ENCODE measurements around the gene MRPL49. TPM values are rescaled to one million over a fixed set of nuclear protein-coding genes. Genes with fewer than 3 reads are reported as not detected.

Gene MRPL49
- total RNA-seq, 1 experiment from 2014 or later, result 73.4 TPM

DNA sequence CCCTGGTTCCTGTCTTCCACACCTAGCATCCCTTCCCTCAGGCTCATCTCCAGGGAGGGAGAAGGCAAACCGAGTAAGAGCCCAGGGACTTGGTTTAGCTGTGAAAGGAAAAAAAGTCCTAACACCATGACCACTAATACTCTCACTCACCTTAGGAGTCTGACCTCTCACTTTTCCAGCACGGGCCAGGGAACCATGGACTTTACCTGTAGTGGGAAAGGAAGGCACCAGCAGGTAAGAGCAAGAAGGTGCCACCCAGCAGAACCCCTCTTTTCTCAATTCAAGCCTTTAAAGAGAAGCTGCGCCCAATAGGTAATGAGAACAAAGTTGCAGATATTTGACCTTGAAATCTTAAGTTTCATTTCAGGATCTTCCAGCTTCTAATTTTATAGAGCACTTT, 1.3 kb upstream of the MRPL49 start:
- Histone ChIP-seq H3K9me3 (ENCODE audit: control insufficient read depth, low read depth, low read length) (no peaks in the 10 kb centered on the region), H3K4me1 (ENCODE audit: insufficient read depth, low read length) (no peaks in the 10 kb centered on the region), H4K5ac (ENCODE audit: insufficient read length, low read depth, low read length) (no peak overlapping the region), H3K79me2 (ENCODE audit: insufficient read depth, low read length) (peaks cover 9% of the 10 kb centered on the region; the same call in 1 of the 2 replicates), H4K91ac (ENCODE audit: insufficient read length, low read depth, low read length) (no peak overlapping the region), H3K14ac (ENCODE audit: insufficient read depth, low read length) (no peak overlapping the region), H3K79me1 (ENCODE audit: insufficient read depth, low read depth, low read length, poor library complexity, severe bottlenecking) (peaks cover 5% of the 10 kb centered on the region), H3K4me2 (ENCODE audit: insufficient read depth, insufficient read length, low read length) (peak overlapping the region; percentile 81), H3K9ac (ENCODE audit: extremely low read depth, insufficient read length, low read length) (no peak overlapping the region), H3K56ac (ENCODE audit: insufficient read length, low read depth, low read length) (no peak overlapping the region), H2AFZ (ENCODE audit: low read length) (no peak overlapping the region), H2BK12ac (ENCODE audit: insufficient read length, low read depth, low read length) (no peak overlapping the region), H2AK5ac (ENCODE audit: insufficient read length, low read length) (no peak overlapping the region), H3K23ac (ENCODE audit: insufficient read length, low read depth, low read length) (no peak overlapping the region), H2BK120ac (ENCODE audit: low read depth, low read length, poor library complexity, severe bottlenecking) (no peak overlapping the region), H3K18ac (ENCODE audit: insufficient read length, low read depth, low read length) (no peak overlapping the region), H2BK5ac (ENCODE audit: insufficient read length, low read length) (no peak overlapping the region), H3K23me2 (ENCODE audit: insufficient read length, low read depth, low read length, poor library complexity, severe bottlenecking) (peaks cover 12% of the 10 kb centered on the region), H4K8ac (replicated peaks; ENCODE audit: insufficient read length, low read depth, low read length) (no peak overlapping the region), H3K4ac (ENCODE audit: low read depth, low read length) (no peak overlapping the region), H3T11ph (ENCODE audit: low read length) (no peak overlapping the region), H2BK15ac (ENCODE audit: low read depth, low read length) (no peak overlapping the region), H3K27me3 (ENCODE audit: insufficient read depth, low read length) (no peaks in the 10 kb centered on the region), H3K27ac (ENCODE audit: insufficient read length, low read depth, low read length) (no peak overlapping the region), H4K20me1 (ENCODE audit: control insufficient read depth, insufficient read depth, insufficient read length) (no peaks in the 10 kb centered on the region), H2BK20ac (ENCODE audit: low read depth, low read length, poor library complexity, severe bottlenecking) (no peak overlapping the region)
- DNase-seq, result no peak
- Mint-ChIP-seq H3K27me3 (ENCODE audit: low read depth) (peaks cover 1% of the 10 kb centered on the region; the same call in 1 of the 2 replicates), H3K9me3 (no peaks in the 10 kb centered on the region), H3K4me1 (peaks cover 6 to 21% of the 10 kb centered on the region in 2 experiments), H3K36me3 (ENCODE audit: insufficient read depth in 1 of 3, low read depth in 3 of 3) (peaks cover 35 to 71% (median 60%) of the 10 kb centered on the region in 3 experiments), H3K27ac (peak overlapping the region; percentile 99 to 100 (median 100); a peak in 6 of 7 replicates), H3K4me3 (peak overlapping the region; percentile 100)
- TF ChIP-seq, protein P1, sequence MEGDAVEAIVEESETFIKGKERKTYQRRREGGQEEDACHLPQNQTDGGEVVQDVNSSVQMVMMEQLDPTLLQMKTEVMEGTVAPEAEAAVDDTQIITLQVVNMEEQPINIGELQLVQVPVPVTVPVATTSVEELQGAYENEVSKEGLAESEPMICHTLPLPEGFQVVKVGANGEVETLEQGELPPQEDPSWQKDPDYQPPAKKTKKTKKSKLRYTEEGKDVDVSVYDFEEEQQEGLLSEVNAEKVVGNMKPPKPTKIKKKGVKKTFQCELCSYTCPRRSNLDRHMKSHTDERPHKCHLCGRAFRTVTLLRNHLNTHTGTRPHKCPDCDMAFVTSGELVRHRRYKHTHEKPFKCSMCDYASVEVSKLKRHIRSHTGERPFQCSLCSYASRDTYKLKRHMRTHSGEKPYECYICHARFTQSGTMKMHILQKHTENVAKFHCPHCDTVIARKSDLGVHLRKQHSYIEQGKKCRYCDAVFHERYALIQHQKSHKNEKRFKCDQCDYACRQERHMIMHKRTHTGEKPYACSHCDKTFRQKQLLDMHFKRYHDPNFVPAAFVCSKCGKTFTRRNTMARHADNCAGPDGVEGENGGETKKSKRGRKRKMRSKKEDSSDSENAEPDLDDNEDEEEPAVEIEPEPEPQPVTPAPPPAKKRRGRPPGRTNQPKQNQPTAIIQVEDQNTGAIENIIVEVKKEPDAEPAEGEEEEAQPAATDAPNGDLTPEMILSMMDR (conservative IDR thresholded peaks at IDR 0.05), result no peak
- no CpG with 5 or more reads among the region's 3 CpGs for WGBS (ENCODE audit: extremely low coverage, insufficient read length, low lambda C conversion rate)
